ENCODE measurements around the gene CCNY.

CCNY gene

GRCh38 chr10:35425595-35425994, 89.3 kb downstream of the CCNY start:
- DNase-seq: no peak
- Histone ChIP-seq H3K4me3 (ENCODE audit: low read depth, low read length) (no peak overlapping the region), H3K36me3 (replicated peaks) (no peaks in the 10 kb centered on the region), H3K27ac (no peak overlapping the region), H3K27me3 (replicated peaks) (no peaks in the 10 kb centered on the region)
- TF ChIP-seq CTCF (IDR thresholded peaks at IDR 0.05; ENCODE audit: low read depth, low read length, missing control alignments): no peak
- in situ Hi-C loops (cut with HindIII; ENCODE audit: low pct_ligation_motif_present, low sequenced_read_pairs): no loop called here

DNA sequence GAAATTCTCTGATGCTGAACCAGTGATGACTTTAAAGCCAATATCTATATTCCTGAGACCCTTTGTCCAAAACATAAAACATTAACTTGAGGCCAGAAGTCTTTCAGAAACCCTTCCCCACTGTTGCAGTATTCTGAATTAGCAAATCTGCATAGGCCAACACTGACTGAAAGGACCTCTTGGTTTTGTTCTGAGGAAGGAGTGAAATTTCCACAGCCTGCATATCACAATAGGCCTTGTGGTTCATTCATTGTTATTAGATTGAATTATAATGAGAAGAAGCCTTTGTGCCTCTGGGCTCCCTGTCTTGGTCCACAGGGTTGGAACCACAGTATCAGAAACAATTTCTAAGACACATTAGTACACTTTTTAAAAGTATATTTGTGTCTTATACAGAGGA, 90.3 kb downstream of the CCNY start:
- Histone ChIP-seq H3K27ac (no peak overlapping the region), H3K4me3 (ENCODE audit: low read depth, low read length) (no peak overlapping the region), H3K27me3 (replicated peaks) (no peaks in the 10 kb centered on the region), H3K36me3 (replicated peaks) (no peaks in the 10 kb centered on the region)
- DNase-seq: no peak
- in situ Hi-C loops (cut with HindIII; ENCODE audit: low pct_ligation_motif_present, low sequenced_read_pairs): no loop called here
- TF ChIP-seq CTCF (IDR thresholded peaks at IDR 0.05; ENCODE audit: low read depth, low read length, missing control alignments): no peak

DNA sequence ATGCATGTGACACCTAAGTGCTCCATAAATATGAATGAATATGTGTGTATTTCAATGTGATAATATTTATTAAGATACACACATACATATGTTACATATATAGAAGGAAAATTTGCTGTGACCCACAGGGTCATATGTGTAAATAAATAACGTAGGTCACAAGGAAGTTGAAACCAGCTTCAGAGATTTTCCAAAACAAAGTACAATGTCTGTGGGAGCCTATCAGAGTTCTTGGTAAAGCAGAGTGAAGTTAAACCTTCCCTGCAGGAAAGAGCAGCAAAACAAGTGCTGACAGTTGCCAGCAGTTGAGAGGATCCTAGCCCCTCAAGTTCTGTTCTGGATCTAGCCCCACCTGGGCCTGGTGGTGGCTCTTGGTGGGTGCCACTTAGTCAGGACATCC, 91.2 kb downstream of the CCNY start:
- in situ Hi-C loops (cut with HindIII; ENCODE audit: low pct_ligation_motif_present, low sequenced_read_pairs): no loop called here
- Histone ChIP-seq H3K36me3 (replicated peaks) (no peaks in the 10 kb centered on the region), H3K27ac (no peak overlapping the region), H3K27me3 (replicated peaks) (no peaks in the 10 kb centered on the region), H3K4me3 (ENCODE audit: low read depth, low read length) (no peak overlapping the region)
- no peak for TF ChIP-seq CTCF (IDR thresholded peaks at IDR 0.05; ENCODE audit: low read depth, low read length, missing control alignments)
- DNase-seq: no peak

DNA sequence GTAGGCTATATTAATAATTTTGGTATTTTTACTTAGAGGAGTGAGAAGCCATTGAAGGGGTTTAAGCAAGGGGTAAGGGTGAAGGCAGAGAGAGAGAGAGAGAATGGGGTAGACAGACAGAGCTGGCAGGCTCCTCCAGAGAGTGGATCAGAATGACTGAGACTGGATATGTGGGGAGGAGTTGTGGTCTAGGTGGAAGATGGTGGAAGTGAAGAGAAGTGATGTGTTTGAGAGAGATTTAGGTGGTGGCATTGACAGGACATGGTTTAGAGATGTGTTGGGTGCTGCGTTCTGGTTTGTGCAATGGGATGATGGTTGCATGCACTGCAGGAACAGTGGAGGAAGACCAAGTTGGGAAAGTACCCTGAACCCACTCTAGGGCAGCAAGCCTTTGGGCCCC, 92.2 kb downstream of the CCNY start:
- Histone ChIP-seq H3K27ac (no peak overlapping the region), H3K4me3 (ENCODE audit: low read depth, low read length) (no peak overlapping the region), H3K36me3 (replicated peaks) (no peaks in the 10 kb centered on the region), H3K27me3 (replicated peaks) (no peaks in the 10 kb centered on the region)
- DNase-seq: no peak
- in situ Hi-C loops (cut with HindIII; ENCODE audit: low pct_ligation_motif_present, low sequenced_read_pairs): no loop called here
- TF ChIP-seq CTCF (IDR thresholded peaks at IDR 0.05; ENCODE audit: low read depth, low read length, missing control alignments): no peak

DNA sequence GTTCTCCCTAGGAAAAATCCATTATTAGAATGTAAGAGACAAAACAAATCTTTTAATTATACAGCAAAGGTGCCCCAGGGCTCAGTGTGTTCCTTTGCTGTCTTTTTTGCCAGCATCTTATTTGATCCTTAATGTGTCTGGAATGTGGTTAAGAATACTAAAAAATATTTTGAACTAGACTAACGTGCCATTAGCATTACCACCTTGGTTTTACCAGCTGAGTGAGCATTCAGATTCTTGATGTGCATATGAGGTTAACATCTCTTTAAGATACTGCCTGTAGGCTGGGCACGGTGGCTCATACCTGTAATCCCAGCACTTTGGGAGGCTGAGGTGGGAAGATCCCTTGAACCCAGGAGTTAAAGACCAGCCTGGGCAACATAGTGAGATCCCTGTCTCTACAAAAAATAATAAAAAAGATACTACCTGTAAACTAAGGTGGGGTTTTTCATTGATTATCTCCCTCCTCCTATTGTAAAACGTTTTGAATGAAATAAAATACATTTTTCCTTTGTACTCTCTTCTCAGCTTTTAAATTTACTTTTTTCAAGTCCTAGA, 96.6 kb downstream of the CCNY start:
- Histone ChIP-seq H3K27me3 (replicated peaks) (no peaks in the 10 kb centered on the region), H3K36me3 (replicated peaks) (no peaks in the 10 kb centered on the region), H3K27ac (no peak overlapping the region), H3K4me3 (ENCODE audit: low read depth, low read length) (no peak overlapping the region)
- TF ChIP-seq CTCF (IDR thresholded peaks at IDR 0.05; ENCODE audit: low read depth, low read length, missing control alignments): no peak
- in situ Hi-C loops (cut with HindIII; ENCODE audit: low pct_ligation_motif_present, low sequenced_read_pairs): no loop called here
- no peak for DNase-seq

DNA sequence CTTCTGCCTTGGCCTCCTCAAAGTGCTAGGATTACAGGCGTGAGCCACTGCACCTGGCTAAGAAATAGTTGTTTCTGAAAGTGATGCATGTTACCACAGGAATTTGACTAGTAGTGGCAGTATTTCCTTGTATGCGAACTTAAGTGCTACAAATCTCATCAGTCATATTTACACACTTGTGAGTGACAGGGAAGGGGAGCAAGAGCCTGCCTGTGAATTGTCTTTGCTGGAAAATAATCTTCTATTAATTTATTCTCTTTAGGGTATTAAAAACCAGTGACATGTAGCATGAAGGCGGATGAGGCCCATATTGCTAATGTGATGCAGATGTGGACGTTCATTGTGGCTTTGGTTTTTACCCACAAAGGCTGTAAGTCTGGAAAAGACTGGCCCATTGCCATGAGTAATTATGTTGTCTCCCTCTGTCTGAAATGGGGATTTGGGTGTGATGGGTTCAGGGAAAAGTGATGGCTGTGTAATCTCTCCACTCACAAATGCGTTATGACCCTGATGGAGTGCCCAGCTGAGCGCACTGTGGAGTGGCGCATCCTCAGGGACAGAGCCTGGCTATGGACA, 97.6 kb downstream of the CCNY start:
- Histone ChIP-seq H3K27ac (peak overlapping the region; percentile 36), H3K4me3 (ENCODE audit: low read depth, low read length) (no peak overlapping the region), H3K36me3 (replicated peaks) (no peaks in the 10 kb centered on the region), H3K27me3 (replicated peaks) (no peaks in the 10 kb centered on the region)
- TF ChIP-seq CTCF (IDR thresholded peaks at IDR 0.05; ENCODE audit: low read depth, low read length, missing control alignments): no peak
- in situ Hi-C loops (cut with HindIII; ENCODE audit: low pct_ligation_motif_present, low sequenced_read_pairs): no loop called here
- peak; percentile 83 for DNase-seq

Measured in brain microvascular endothelial cell (primary cell).